OCI-M2 (cell line): ENCODE data around the gene FOXF2.

Experiments used
- DNase-seq: peaks from one replicate; lab custom pipeline; 2025; ENCODE audit not compliant: unreplicated experiment; lab: John Stamatoyannopoulos, UW

FOXF2 gene

DNA sequence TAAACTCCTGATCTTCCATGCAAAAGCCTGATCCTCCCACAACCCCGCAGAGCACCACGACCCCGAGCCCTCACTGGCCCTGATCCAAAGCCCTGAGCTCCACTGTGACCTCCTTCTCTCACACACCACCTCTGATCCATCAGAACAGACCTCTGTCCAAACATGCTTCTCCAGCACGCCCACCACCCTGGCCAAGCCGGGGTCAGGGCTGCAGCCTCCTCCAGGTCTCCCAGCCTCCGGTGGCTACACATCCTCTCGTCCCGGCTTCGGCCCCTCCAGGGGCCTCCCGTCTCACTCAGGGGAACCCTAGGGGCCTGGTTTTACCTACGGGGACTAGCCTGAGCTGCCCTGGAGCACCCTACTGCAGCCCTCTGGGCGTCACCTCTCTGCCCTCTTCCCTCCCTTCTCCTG is 49.1 kb downstream of the FOXF2 start:
- no peak for DNase-seq

- DNase-seq, result no peak
These were observed 50.0 kb downstream of the FOXF2 start for GRCh38 chr6:1439349-1439748.

DNA sequence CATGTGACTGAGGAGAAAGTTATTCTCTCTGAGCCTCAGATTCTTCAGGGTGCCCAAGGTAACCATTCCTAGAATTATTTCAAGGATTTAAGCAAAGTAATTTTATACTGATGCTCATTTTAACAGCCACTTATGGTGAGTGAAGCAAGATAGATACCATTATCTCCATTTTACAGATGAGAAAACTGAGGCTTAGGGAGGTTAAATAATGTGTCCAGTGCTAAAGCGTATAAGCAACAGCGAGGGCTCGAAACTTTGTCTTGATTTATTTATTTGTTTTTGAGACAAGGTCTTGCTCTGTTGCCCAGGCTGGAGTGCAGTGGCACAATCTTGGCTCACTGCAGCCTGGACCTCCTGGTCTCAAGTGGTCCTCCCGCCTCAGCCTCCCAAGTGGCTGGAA is 53.6 kb downstream of the FOXF2 start:
- DNase-seq, result no peak
